Epithelial cell of esophagus (primary cell): ENCODE data around the gene PPM1B.

Experiments
- DNase-seq: peaks from one replicate; pipeline ENCODE4 v3.0.0; 2010; ENCODE audit warnings: low read depth
- H3K4me3 ChIP-seq: 2 replicates; pipeline ENCODE4 v1.5.1; 2011; ENCODE audit warnings: mild to moderate bottlenecking, low read length, control low read depth
- CTCF ChIP-seq: IDR thresholded peaks from 2 replicates; pipeline ENCODE4 v1.5.1; 2011; ENCODE audit warnings: low read depth, mild to moderate bottlenecking, low read length, control low read depth, inconsistent platforms; ENCODE audit not compliant: insufficient read depth; ENCODE audit errors: missing control alignments

PPM1B gene

GRCh38 chr2:44275927-44276303 is 107.2 kb downstream of the PPM1B start:
- TF ChIP-seq CTCF, result no peak
- H3K4me3 ChIP-seq, result no peak overlapping the region
- peak; percentile 29 for DNase-seq

GRCh38 chr2:44277541-44277940 is 108.9 kb downstream of the PPM1B start:
- TF ChIP-seq CTCF, result no peak
- no peak for DNase-seq
- no peak overlapping the region for H3K4me3 ChIP-seq

- TF ChIP-seq CTCF, result no peak
- no peak for DNase-seq
- H3K4me3 ChIP-seq, result no peak overlapping the region
Observed at GRCh38 chr2:44280869-44281268, 112.2 kb downstream of the PPM1B start.
